Liver (tissue), 9 donors: Measurements from ENCODE around the gene SIDT2. TPM values are rescaled to one million over a fixed set of nuclear protein-coding genes. Genes with fewer than 3 reads are reported as not detected.
A peak's percentile ranks its signal among the peaks of the same experiment; 100 is the strongest.

ENCODE experiments used
- DNase-seq: peaks from one replicate; pipeline ENCODE4 v3.0.0-alpha.2; 2017; ENCODE audit warnings: low spot score
- H3K27ac ChIP-seq, 2 donors: one replicate each; pipeline ENCODE4 v1.7.0; 2013; ENCODE audit warnings: inconsistent platforms in 2 of 2, low read length in 2 of 2, control low read depth in 1 of 2, low read depth in 1 of 2, mild to moderate bottlenecking in 1 of 2
- H3K27me3 ChIP-seq, 4 donors: one replicate each; pipeline versions ENCODE4 v1.6.1 to v1.7.0; 2013; ENCODE audit warnings: low read length in 3 of 4, inconsistent platforms in 1 of 4, mild to moderate bottlenecking in 1 of 4, moderate library complexity in 1 of 4; ENCODE audit not compliant: control insufficient read depth in 4 of 4, insufficient read depth in 4 of 4
- H3K36me3 ChIP-seq, 4 donors: one replicate each; pipeline versions ENCODE4 v1.6.1 to v1.7.0; 2013; ENCODE audit warnings: low read length in 3 of 4, mild to moderate bottlenecking in 3 of 4, low read depth in 1 of 4, moderate library complexity in 1 of 4; ENCODE audit not compliant: control insufficient read depth in 4 of 4, insufficient read depth in 3 of 4
- H3K4me1 ChIP-seq, 4 donors: one replicate each; pipeline versions ENCODE4 v1.6.1 to v1.7.0; 2013; ENCODE audit warnings: low read length in 3 of 4, mild to moderate bottlenecking in 3 of 4, moderate library complexity in 1 of 4; ENCODE audit not compliant: control insufficient read depth in 4 of 4, insufficient read depth in 4 of 4
- H3K4me3 ChIP-seq, 3 donors: one replicate each; pipeline versions ENCODE4 v1.6.1 to v1.7.0; 2013; ENCODE audit warnings: low read length in 3 of 3, control low read depth in 1 of 3, low read depth in 1 of 3, mild to moderate bottlenecking in 1 of 3
- H3K9ac ChIP-seq, 2 donors: one replicate each; pipeline ENCODE4 v1.7.0; 2013; ENCODE audit warnings: low read length in 2 of 2, mild to moderate bottlenecking in 2 of 2, moderate library complexity in 2 of 2, control low read depth in 1 of 2, low read depth in 1 of 2
- H3K9me3 ChIP-seq, 4 donors: one replicate each; pipeline versions ENCODE4 v1.6.1 to v1.7.0; 2013; ENCODE audit warnings: low read length in 3 of 4; ENCODE audit not compliant: control insufficient read depth in 4 of 4
- ATF3 ChIP-seq: IDR thresholded peaks from 2 replicates; pipeline ENCODE4 v1.6.1; 2016; ENCODE audit warnings: antibody characterized with exemption
- CTCF ChIP-seq: fragments of 150-350 bp; IDR thresholded peaks from 2 replicates; pipeline ENCODE4 v1.5.1; 2017; ENCODE audit warnings: improper control_type of control experiment, low read depth, low read length; ENCODE audit not compliant: missing input control
- EGR1 ChIP-seq, 2 donors: IDR thresholded peaks; 2 replicates each; pipeline ENCODE4 v1.6.1; 2016 to 2018; ENCODE audit warnings: antibody characterized with exemption in 2 of 2, low read depth in 2 of 2
- FOXA1 ChIP-seq: IDR thresholded peaks from 2 replicates; pipeline ENCODE4 v1.6.1; 2016; ENCODE audit warnings: antibody characterized with exemption
- FOXA2 ChIP-seq: IDR thresholded peaks from 2 replicates; pipeline ENCODE4 v1.6.1; 2016; ENCODE audit warnings: antibody characterized with exemption
- GABPA ChIP-seq, 2 donors: IDR thresholded peaks in 1 of 2; conservative IDR thresholded peaks in 1 of 2; 2 replicates each; pipeline ENCODE4 v1.6.1; 2016; ENCODE audit warnings: antibody characterized with exemption in 2 of 2, mild to moderate bottlenecking in 1 of 2, moderate library complexity in 1 of 2
- HNF4A ChIP-seq, 2 donors: conservative IDR thresholded peaks; 2 replicates each; pipeline ENCODE4 v1.6.1; 2016; ENCODE audit warnings: antibody characterized with exemption in 2 of 2, mild to moderate bottlenecking in 2 of 2
- HNF4G ChIP-seq: IDR thresholded peaks from 2 replicates; pipeline ENCODE4 v1.6.1; 2016; ENCODE audit warnings: antibody characterized with exemption
- JUND ChIP-seq, 2 donors: IDR thresholded peaks; 2 replicates each; pipeline ENCODE4 v1.6.1; 2016; ENCODE audit warnings: antibody characterized with exemption in 2 of 2
- MAX ChIP-seq: IDR thresholded peaks from 2 replicates; pipeline ENCODE4 v1.6.1; 2016; ENCODE audit warnings: antibody characterized with exemption
- NR2F2 ChIP-seq: IDR thresholded peaks from 2 replicates; pipeline ENCODE4 v1.6.1; 2016; ENCODE audit warnings: antibody characterized with exemption
- RAD21 ChIP-seq, 2 donors: IDR thresholded peaks; 2 replicates each; pipeline ENCODE4 v1.6.1; 2016; ENCODE audit warnings: antibody characterized with exemption in 2 of 2, mild to moderate bottlenecking in 2 of 2
- REST ChIP-seq: IDR thresholded peaks from 2 replicates; pipeline ENCODE4 v1.6.1; 2016; ENCODE audit warnings: antibody characterized with exemption, mild to moderate bottlenecking
- RXRA ChIP-seq, 2 donors: IDR thresholded peaks; 2 replicates each; pipeline ENCODE4 v1.6.1; 2017 to 2018; ENCODE audit warnings: antibody characterized with exemption in 2 of 2, mild to moderate bottlenecking in 1 of 2
- SP1 ChIP-seq: IDR thresholded peaks from 2 replicates; pipeline ENCODE4 v1.6.1; 2018; ENCODE audit warnings: antibody characterized with exemption, mild to moderate bottlenecking
- TAF1 ChIP-seq: conservative IDR thresholded peaks from 2 replicates; pipeline ENCODE4 v1.6.1; 2016; ENCODE audit warnings: antibody characterized with exemption, mild to moderate bottlenecking
- YY1 ChIP-seq: IDR thresholded peaks from 2 replicates; pipeline ENCODE4 v1.6.1; 2016; ENCODE audit warnings: antibody characterized with exemption, mild to moderate bottlenecking
- ZBTB33 ChIP-seq: IDR thresholded peaks from 2 replicates; pipeline ENCODE4 v1.6.1; 2016; ENCODE audit warnings: antibody characterized with exemption
- WGBS: extraction: QIAGEN DNeasy Blood & Tissue Kit; methylation state at CpG from one replicate; pipeline ENCODE4 v1.1.7; 2013; 5-methylcytosine and 5-hydroxymethylcytosine counted together
- polyA plus RNA-seq, 2 donors: library from polyadenylated mRNA; stranded (reverse) in 1 of 2; unstranded in 1 of 2; fragments of 200-250 nt in 1 of 2; fragments of >200 nt in 1 of 2; fragmentation: Nextera tagmentation in 1 of 2; extraction: Ambion mirVana in 1 of 2; gene quantifications; one replicate each; pipeline versions ENCODE4 v1.2.1 to v1.2.3, GENCODE V29; 2013 to 2015
- total RNA-seq, 2 donors: library from RNA; depleted of rRNA; stranded (reverse); fragments of >200 nt; gene quantifications; one replicate each; pipeline ENCODE4 v1.2.3, GENCODE V29; 2014
- donor health status: healthy.
- donor health status: healthy.
- donor health status: healthy.
- donor health status: healthy.
- donor health status: healthy.

Gene SIDT2
- total and polyA plus RNA-seq, 4 donors: 11.2 to 42.9 (median 22.4) TPM

- H3K9me3 ChIP-seq: no peaks in the 10 kb centered on the region
- peak overlapping the region in 2 of 3 donors; percentile 9 to 12 for H3K4me3 ChIP-seq
- TF ChIP-seq RAD21 (IDR thresholded peaks at IDR 0.05): no peak
- TF ChIP-seq NR2F2: peak; percentile 53
- TF ChIP-seq ATF3: no peak
- no peak for TF ChIP-seq ZBTB33
- no peak for TF ChIP-seq TAF1
- no peak for TF ChIP-seq HNF4A (conservative IDR thresholded peaks at IDR 0.05)
- H3K27me3 ChIP-seq: no peaks in the 10 kb centered on the region
- 67% methylated on average over 13 of the region's 13 CpGs for WGBS
- H3K36me3 ChIP-seq: peaks cover 4 to 21% (median 10%) of the 10 kb centered on the region in 4 donors
- H3K4me1 ChIP-seq: no peaks in the 10 kb centered on the region
- no peak for DNase-seq
- H3K9ac ChIP-seq: no peak overlapping the region
- H3K27ac ChIP-seq: peak overlapping the region; percentile 50 to 69
These were observed 21.6 kb downstream of the SIDT2 start for GRCh38 chr11:117199916-117200812.

GRCh38 chr11:117200813-117201657 lies 22.5 kb downstream of the SIDT2 start:
- no peaks in the 10 kb centered on the region for H3K4me1 ChIP-seq
- no peaks in the 10 kb centered on the region for H3K9me3 ChIP-seq
- no peak overlapping the region for H3K9ac ChIP-seq
- peak overlapping the region; percentile 15 to 34 for H3K27ac ChIP-seq
- no peaks in the 10 kb centered on the region for H3K27me3 ChIP-seq
- peaks cover 0 to 21% (median 6%) of the 10 kb centered on the region in 4 donors for H3K36me3 ChIP-seq
- no peak for DNase-seq
- TF ChIP-seq RXRA (IDR thresholded peaks at IDR 0.05) (no peak), YY1 (no peak), MAX (no peak), FOXA2 (no peak), HNF4G (no peak), HNF4A (conservative IDR thresholded peaks at IDR 0.05) (no peak), CTCF (no peak), REST (no peak), TAF1 (no peak), ZBTB33 (no peak), NR2F2 (no peak), GABPA (IDR thresholded peaks at IDR 0.05 in 1 of 2, conservative IDR thresholded peaks at IDR 0.05 in 1 of 2) (no peak), SP1 (no peak), EGR1 (IDR thresholded peaks at IDR 0.05; ENCODE audit: low read depth in 2 of 2) (no peak), FOXA1 (no peak), JUND (IDR thresholded peaks at IDR 0.05) (no peak)
- H3K4me3 ChIP-seq: peak overlapping the region; percentile 9 to 14 (median 12)
- whole genome bisulfite sequencing: 82% methylated on average over 12 of the region's 12 CpGs
